Natural killer cell (primary cell): ENCODE measurements around the gene ATRNL1. TPM values are rescaled to one million over a fixed set of nuclear protein-coding genes. Genes with fewer than 3 reads are reported as not detected.

Experiments used
- ATAC-seq, 3 donors: fragments of 150-1000 bp in 2 of 3; fragments of 200-7000 bp in 1 of 3; cut with Tn5 transposase; 1 replicate in 1 of 3; 2 replicates in 2 of 3; pipeline ENCODE4 v1.10.0; 2021; ENCODE audit warnings: mild to moderate bottlenecking in 2 of 3, moderate library complexity in 2 of 3
- DNase-seq, 2 donors: peaks; one replicate each; pipeline versions ENCODE4 v3.0.0 to v3.0.0-alpha.2; 2013 to 2021; ENCODE audit warnings: mixed read lengths in 1 of 2
- H3K27ac ChIP-seq: one replicate; pipeline ENCODE4 v1.5.1; 2013; ENCODE audit warnings: mild to moderate bottlenecking, low read length
- H3K27me3 ChIP-seq: one replicate; pipeline ENCODE4 v1.6.1; 2013; ENCODE audit warnings: low read length; ENCODE audit not compliant: control insufficient read depth, insufficient read depth
- H3K36me3 ChIP-seq: one replicate; pipeline ENCODE4 v1.6.1; 2013; ENCODE audit warnings: low read length; ENCODE audit not compliant: control insufficient read depth, insufficient read depth
- H3K4me1 ChIP-seq: one replicate; pipeline ENCODE4 v1.6.1; 2013; ENCODE audit warnings: low read length; ENCODE audit not compliant: control insufficient read depth, insufficient read depth
- H3K4me3 ChIP-seq: one replicate; pipeline ENCODE4 v1.5.1; 2013; ENCODE audit warnings: low read length
- H3K9me3 ChIP-seq: one replicate; pipeline ENCODE4 v1.6.1; 2013; ENCODE audit warnings: low read length; ENCODE audit not compliant: control insufficient read depth, insufficient read depth
- H3K27ac Mint-ChIP-seq, 2 donors: one replicate each; pipeline ENCODE4 v1.8.0; 2022; ENCODE audit warnings: mild to moderate bottlenecking in 2 of 2, mixed read lengths in 2 of 2, moderate library complexity in 1 of 2
- H3K27me3 Mint-ChIP-seq, 2 donors: one replicate each; pipeline ENCODE4 v1.8.0; 2022; ENCODE audit warnings: low read depth in 2 of 2, mixed read lengths in 2 of 2
- H3K36me3 Mint-ChIP-seq: one replicate; pipeline ENCODE4 v1.8.0; 2022; ENCODE audit warnings: mixed read lengths
- H3K4me1 Mint-ChIP-seq, 2 donors: one replicate each; pipeline ENCODE4 v1.8.0; 2022; ENCODE audit warnings: mixed read lengths in 2 of 2
- H3K4me3 Mint-ChIP-seq: one replicate; pipeline ENCODE4 v1.8.0; 2022; ENCODE audit warnings: mild to moderate bottlenecking, moderate library complexity, mixed read lengths
- H3K9me3 Mint-ChIP-seq, 2 donors: one replicate each; pipeline ENCODE4 v1.8.0; 2022; ENCODE audit warnings: mixed read lengths in 2 of 2
- WGBS: methylation state at CpG from one replicate; pipeline ENCODE4 v1.1.7; 2013; ENCODE audit warnings: missing lambda C conversion rate; ENCODE audit not compliant: insufficient coverage; 5-methylcytosine and 5-hydroxymethylcytosine counted together
- intact Hi-C: fragments of 100-400 bp; cut with micrococcal nuclease; formaldehyde crosslinking; loops from one replicate; pipeline ENCODE4 v1.14.2; 2022
- total RNA-seq, 4 donors: library from RNA; stranded (reverse); fragments of 120-200 nt in 1 of 4; gene quantifications; one replicate each; pipeline versions ENCODE4 v1.2.3 to v1.2.4, GENCODE V29; 2013 to 2022
- TF ChIP-seq, protein P1 (sequence below): fragments of 200-600 bp; IDR thresholded peaks from one replicate; pipeline ENCODE4 v1.8.0; 2022; ENCODE audit warnings: antibody characterized with exemption

Gene ATRNL1
- total RNA-seq, 3 donors from 2014 or later (not counting 1 experiment from before 2014, with no cell fraction given): not detected

DNA sequence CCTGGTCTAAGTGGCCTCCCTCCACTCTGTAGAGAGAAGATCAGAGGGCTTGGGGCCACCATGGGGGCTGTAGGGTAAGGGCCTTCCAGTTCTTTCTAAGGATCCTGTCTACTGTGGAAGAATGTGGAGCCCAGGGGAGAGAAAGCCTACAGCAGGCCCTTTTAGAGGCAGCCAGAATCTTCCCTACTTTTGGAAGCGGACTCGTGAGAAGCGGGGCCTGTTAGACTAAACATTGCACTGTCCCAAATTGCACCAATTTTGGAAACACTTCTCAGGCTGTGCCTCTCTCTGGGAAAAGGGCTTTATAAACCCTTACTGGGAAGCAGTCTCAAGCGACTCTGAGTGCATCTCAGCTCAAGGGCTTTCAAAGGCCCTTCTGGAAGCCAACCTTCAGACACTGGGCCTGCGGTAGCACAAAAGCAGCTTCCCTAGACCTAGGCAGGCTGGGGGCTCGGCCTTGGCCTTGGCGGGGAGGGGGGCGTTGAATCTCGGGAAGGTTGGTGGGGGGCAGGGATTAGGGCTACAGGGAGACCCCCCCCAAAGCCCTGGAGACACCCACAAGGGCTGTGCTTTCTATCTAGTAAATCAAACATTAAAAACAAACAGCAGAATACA is 881.8 kb downstream of the ATRNL1 start:
- Mint-ChIP-seq H3K4me1 (no peaks in the 10 kb centered on the region), H3K9me3 (peaks cover 7 to 8% of the 10 kb centered on the region in 2 donors), H3K36me3 (no peaks in the 10 kb centered on the region), H3K27ac (no peak overlapping the region), H3K4me3 (no peak overlapping the region), H3K27me3 (no peaks in the 10 kb centered on the region)
- no peak overlapping the region for H3K27ac ChIP-seq
- ATAC-seq (no peak), DNase-seq (no peak)
- no peaks in the 10 kb centered on the region for H3K27me3 ChIP-seq
- no peak overlapping the region for H3K4me3 ChIP-seq
- WGBS: 90% methylated on average over 6 of the region's 9 CpGs
- intact Hi-C loops: no loop called here
- TF ChIP-seq, protein P1, sequence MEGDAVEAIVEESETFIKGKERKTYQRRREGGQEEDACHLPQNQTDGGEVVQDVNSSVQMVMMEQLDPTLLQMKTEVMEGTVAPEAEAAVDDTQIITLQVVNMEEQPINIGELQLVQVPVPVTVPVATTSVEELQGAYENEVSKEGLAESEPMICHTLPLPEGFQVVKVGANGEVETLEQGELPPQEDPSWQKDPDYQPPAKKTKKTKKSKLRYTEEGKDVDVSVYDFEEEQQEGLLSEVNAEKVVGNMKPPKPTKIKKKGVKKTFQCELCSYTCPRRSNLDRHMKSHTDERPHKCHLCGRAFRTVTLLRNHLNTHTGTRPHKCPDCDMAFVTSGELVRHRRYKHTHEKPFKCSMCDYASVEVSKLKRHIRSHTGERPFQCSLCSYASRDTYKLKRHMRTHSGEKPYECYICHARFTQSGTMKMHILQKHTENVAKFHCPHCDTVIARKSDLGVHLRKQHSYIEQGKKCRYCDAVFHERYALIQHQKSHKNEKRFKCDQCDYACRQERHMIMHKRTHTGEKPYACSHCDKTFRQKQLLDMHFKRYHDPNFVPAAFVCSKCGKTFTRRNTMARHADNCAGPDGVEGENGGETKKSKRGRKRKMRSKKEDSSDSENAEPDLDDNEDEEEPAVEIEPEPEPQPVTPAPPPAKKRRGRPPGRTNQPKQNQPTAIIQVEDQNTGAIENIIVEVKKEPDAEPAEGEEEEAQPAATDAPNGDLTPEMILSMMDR: no peak
- H3K9me3 ChIP-seq: no peaks in the 10 kb centered on the region
- H3K36me3 ChIP-seq: no peaks in the 10 kb centered on the region
- H3K4me1 ChIP-seq: no peaks in the 10 kb centered on the region

DNA sequence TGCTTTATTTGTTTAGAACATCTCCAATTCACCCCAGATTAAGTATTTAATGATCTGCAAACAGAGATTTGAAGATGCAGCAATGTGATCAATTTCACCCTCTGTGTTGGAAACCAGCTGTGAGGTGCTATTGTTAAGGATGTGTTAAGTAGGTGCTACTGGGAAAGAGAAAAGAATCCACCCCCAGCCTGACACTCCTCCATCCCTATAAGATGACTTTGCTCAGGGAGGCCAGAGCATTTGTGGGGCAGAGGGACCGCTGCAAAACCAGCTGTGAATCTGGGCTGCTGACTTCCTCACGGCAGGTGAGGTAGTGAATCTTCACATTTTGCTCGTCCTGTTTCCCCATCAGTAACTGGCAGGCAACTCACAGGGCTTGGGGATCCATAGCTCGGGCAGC is 882.3 kb downstream of the ATRNL1 start:
- 62% methylated on average over 3 of the region's 4 CpGs for WGBS
- Histone ChIP-seq H3K4me1 (no peaks in the 10 kb centered on the region), H3K9me3 (no peaks in the 10 kb centered on the region), H3K36me3 (no peaks in the 10 kb centered on the region), H3K4me3 (no peak overlapping the region), H3K27ac (no peak overlapping the region), H3K27me3 (no peaks in the 10 kb centered on the region)
- H3K4me1 Mint-ChIP-seq: no peaks in the 10 kb centered on the region
- H3K4me3 Mint-ChIP-seq: no peak overlapping the region
- TF ChIP-seq, protein P1: no peak
- H3K27me3 Mint-ChIP-seq: no peaks in the 10 kb centered on the region
- ATAC-seq (no peak), DNase-seq (no peak)
- H3K9me3 Mint-ChIP-seq: peaks cover 7 to 8% of the 10 kb centered on the region in 2 donors
- intact Hi-C loops: no loop called here
- H3K36me3 Mint-ChIP-seq: no peaks in the 10 kb centered on the region
- no peak overlapping the region for H3K27ac Mint-ChIP-seq

- H3K27me3 Mint-ChIP-seq: no peaks in the 10 kb centered on the region
- no peak overlapping the region for H3K27ac Mint-ChIP-seq
- Histone ChIP-seq H3K27ac (no peak overlapping the region), H3K27me3 (no peaks in the 10 kb centered on the region), H3K4me1 (no peaks in the 10 kb centered on the region), H3K9me3 (no peaks in the 10 kb centered on the region), H3K36me3 (no peaks in the 10 kb centered on the region), H3K4me3 (no peak overlapping the region)
- intact Hi-C loops: no loop called here
- H3K4me1 Mint-ChIP-seq: no peaks in the 10 kb centered on the region
- DNase-seq (no peak), ATAC-seq (no peak)
- H3K36me3 Mint-ChIP-seq: no peaks in the 10 kb centered on the region
- TF ChIP-seq, protein P1: no peak
- H3K9me3 Mint-ChIP-seq: peaks cover 5 to 8% of the 10 kb centered on the region in 2 donors
- WGBS: 85% methylated on average over 5 of the region's 5 CpGs
- no peak overlapping the region for H3K4me3 Mint-ChIP-seq
Measured at GRCh38 chr10:115976342-115976741, 883.2 kb downstream of the ATRNL1 start.

GRCh38 chr10:115977855-115978254 is 884.7 kb downstream of the ATRNL1 start:
- H3K36me3 Mint-ChIP-seq: no peaks in the 10 kb centered on the region
- ATAC-seq (no peak), DNase-seq (no peak)
- H3K9me3 ChIP-seq: no peaks in the 10 kb centered on the region
- no peaks in the 10 kb centered on the region for H3K36me3 ChIP-seq
- H3K27ac ChIP-seq: no peak overlapping the region
- no peaks in the 10 kb centered on the region for H3K27me3 Mint-ChIP-seq
- no peak overlapping the region for H3K4me3 ChIP-seq
- H3K4me3 Mint-ChIP-seq: no peak overlapping the region
- no peak overlapping the region for H3K27ac Mint-ChIP-seq
- peaks cover 5 to 6% of the 10 kb centered on the region in 2 donors for H3K9me3 Mint-ChIP-seq
- no peaks in the 10 kb centered on the region for H3K4me1 Mint-ChIP-seq
- no peaks in the 10 kb centered on the region for H3K4me1 ChIP-seq
- intact Hi-C loops: no loop called here
- TF ChIP-seq, protein P1: no peak
- 90% methylated on average over 2 of the region's 3 CpGs for WGBS
- H3K27me3 ChIP-seq: no peaks in the 10 kb centered on the region
